Hematopoietic multipotent progenitor cell treated with erythropoietin and hydrocortisone succinate and interleukin-3 and kit ligand, for 17 days (in vitro differentiated cells): ENCODE results near the gene MARCO.
"Not testable (repeated sequence)": the region's sequence is repeated elsewhere in the genome, so short reads cannot be mapped to it uniquely, and the experiment has no call there.

ENCODE experiments used
- DNase-seq: peaks from one replicate; pipeline ENCODE4 v3.0.0-alpha.2; 2015; ENCODE audit warnings: low spot score

Gene MARCO

DNA sequence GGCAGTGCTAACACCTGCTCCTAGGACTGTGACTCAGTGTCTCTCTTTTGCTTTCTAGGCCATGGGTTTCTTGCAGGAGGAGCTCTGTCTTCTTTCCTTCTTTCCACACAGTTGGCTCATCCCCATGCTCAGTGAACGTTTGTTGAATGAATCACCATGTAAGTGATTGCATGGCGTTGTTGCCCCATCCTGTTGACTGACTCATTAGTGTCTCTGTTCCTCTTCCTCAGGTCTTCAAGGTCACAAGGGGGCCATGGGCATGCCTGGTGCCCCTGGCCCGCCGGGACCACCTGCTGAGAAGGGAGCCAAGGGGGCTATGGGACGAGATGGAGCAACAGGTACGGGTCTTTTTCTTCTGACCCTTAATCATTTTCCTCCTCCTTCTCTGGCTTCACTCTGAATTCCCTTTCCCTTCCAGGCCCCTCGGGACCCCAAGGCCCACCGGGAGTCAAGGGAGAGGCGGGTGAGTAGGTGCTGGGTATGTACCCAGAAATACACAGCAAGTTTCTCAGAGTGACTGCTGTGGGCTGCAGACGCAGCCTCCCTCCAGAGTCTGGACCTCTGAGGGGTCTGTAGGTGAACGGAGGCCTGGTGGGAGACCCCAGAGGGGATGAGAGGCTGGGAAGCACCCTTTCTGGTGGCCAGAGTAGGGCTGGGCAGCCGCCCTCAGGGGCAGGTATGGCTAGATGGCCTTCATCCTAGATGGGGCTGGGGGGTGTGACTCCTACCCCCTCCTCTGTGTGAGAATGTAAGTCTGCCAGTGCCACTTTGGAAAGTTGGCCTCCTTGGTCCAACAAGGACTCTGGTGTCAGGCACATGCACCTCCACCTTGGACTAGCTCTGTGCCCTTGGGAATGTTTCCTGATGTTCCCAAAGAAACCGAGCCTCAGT is 32.4 kb downstream of the MARCO start:
- no peak for DNase-seq

DNA sequence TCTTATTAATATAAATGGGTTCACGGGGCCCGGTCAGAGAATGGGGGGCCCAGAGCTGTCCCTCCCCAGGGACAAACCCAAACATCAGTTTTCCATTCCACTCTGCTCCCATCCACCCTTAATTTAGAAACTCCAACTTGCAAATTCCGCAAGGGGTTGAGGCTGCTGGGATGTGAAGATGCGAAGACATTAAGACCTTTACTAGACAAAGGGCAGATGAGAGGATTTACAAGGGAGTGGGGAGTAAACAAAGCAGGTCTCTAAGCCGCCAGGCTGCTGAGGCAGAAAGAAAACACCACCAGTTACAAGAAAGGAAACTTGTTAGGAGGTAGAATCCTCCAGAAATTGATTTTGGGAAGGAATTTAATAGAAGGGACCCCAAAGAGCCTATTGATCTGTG is 33.1 kb downstream of the MARCO start:
- no peak for DNase-seq

DNA sequence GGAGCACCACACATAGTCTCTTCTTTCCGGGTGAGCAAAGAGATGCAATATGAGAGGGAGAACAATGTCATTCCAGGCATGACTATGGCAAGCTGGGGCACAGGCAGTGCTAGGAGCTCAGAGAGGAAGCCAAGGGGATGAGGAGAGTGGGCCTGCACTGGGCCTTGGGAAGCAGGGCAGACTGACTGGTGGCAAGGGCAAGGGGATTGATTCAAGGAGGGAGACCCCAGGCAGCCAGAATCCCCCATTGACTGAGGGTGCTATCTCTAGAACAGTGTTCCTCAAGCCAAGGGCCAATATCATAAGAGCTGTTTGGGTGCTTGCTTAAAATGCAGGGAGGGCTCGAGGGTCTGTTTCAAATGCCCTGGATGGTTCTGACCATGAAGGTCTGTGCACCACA is 36.1 kb downstream of the MARCO start:
- DNase-seq = no peak

DNA sequence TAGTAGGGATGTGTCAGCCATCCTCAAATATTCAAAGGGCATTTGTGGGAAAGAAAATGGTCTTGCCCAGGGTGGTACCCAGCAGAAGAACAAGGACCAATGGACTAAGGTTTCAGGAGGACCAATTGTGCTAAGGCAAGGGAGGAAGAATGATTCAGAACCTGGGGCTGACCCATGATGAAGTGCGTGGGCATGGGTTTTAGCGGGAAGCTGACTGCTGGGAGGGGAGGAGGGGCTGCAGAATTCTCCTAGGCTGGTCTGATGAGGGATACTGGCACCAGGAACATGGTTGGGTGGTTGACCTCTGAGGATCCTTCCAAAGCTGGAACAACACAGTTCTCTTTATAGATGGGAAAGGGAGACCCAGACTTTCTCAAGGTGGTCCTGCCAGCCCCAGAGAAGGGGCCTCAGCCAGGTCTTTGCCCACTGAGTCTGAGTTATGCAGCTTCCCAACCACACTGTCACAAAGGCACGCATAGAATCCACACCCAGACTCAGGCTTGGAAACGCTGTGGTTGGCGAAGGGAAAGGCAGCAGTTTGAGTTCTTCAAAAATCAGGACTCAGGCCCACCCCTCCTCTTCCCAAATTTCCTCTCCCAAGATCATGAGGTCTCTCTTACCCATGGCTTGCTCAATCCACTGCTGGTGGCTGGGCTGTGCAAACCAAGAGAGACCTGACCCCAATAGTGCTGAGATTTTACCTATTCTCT is 37.3 kb downstream of the MARCO start:
- no peak for DNase-seq

DNA sequence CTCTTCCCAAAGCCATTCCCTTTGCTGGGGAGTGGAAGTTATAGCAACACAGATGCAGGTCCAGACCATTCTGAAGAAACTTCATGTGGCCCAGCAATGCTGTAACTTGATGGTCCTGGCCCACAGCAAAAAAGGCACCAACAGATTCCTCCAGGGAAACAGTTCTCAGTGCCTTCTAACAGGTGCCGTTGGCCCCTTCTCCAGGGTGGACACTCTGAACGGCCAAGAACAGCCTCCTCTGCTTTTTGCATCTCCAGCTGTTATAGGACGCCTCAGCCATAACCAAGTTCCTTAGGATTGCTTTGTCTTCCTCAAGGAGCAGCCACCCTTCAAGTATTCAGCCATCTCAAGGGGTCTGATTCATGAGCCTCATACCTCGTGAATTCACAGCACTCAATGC is 38.0 kb downstream of the MARCO start:
- no peak for DNase-seq

DNA sequence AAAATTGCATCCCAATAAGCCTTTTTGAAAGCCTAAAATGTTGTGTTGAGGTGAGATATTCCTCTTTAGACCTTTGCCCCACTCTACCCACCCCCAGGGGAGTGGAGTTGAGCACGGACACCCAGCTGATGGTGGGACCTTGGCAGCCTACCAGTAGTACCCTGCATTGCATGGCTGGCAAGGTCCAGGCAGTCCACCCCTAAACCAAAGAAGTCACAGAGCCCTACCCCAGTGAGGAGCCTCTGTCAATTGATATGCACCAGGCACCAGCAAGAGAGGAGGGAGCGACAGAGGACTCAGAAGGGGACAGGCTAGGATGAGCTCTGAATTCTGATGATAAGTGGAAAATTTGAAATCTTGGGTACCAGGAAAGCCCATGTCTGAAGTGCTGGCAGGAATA is 38.6 kb downstream of the MARCO start:
- no peak for DNase-seq

DNA sequence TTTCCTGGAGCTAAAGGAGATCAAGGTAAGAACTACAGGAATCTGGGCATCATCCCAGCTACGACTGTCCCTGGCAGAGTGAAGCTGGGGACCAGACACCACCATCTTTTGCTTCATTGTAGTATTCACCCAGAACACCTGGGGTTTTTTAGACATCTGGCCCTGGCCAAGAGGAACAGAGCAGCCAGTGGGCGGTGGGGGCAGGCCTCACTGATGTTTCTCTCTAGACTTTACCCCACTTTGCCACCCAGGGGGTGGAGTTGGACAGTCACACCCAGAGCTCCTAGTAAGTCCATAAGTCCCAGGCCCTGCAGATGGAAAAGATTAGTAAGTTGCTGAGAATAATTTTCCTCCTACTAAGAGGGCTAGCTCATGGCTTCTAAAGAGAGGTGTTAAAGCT is 39.6 kb downstream of the MARCO start:
- DNase-seq = no peak

DNA sequence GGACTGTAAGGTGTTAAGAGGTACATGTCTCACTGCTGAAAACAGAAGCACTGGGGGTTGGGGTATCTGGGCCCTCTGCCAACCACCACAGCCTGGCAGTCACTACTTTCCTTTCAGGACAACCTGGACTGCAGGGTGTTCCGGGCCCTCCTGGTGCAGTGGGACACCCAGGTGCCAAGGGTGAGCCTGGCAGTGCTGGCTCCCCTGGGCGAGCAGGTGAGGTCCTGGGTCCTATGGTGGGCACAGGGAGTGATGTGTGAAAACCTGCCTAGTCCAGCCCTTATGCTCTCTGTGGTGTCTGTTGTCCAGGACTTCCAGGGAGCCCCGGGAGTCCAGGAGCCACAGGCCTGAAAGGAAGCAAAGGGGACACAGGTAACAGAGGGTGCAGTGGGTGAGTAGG is 40.0 kb downstream of the MARCO start:
- no peak for DNase-seq

DNA sequence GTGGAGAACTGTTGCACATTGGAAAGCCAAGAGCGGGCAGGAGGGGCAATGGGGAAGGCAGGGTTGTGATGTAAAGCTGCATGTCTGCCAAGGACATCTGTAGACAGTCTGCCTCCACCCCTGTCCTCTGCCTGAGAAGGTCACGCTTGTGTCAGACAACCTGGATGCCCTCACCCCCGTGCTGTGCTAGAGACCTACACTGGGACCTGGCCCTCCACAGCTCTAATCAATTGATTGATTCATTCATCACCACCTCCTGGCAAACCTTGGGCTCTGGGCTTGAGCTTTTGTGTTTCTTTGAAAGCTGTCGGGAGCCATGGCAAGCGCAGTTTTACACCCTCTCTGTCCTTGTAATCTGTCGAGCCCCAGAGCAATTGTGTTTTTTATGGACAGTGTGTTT is 41.1 kb downstream of the MARCO start:
- DNase-seq = no peak

DNA sequence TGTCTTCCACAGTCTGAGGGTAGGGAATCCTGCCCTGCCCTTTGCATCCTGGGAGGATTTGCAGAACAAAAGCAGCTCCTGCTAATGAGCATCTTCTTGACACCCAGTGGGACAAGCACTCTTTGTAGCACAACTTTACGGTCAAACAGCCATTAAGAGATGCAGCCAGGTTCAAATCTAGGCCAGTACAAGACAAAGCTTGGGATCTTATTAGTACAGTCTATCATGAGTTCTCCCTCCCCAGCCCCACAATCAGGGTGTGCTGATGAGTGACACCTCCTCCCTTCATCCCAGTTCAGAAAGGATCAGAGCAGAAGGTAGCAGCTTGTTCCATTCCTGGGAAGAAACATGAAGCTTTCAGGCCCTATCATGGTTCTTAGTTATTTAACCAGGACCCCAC is 41.9 kb downstream of the MARCO start:
- DNase-seq = no peak

DNA sequence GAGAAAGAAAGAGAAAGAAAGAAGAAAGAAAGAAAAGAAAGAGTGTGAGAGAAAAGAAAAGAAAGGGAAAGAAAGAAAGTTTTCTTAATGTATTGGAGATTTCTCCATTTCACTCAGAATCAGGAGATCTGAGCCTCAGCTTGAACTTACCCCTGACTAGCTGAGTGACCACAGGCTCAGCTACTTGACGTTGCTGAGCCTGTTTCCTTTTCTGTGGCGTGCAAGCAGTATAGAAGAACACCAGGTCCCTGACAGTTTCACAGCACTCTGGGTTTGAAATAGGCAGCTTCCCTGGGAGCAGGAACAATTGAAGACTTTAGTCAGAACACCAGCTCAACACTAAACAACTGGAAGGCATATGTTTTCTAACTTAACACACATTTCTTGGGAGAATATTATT is 44.7 kb downstream of the MARCO start:
- DNase-seq = no peak

DNA sequence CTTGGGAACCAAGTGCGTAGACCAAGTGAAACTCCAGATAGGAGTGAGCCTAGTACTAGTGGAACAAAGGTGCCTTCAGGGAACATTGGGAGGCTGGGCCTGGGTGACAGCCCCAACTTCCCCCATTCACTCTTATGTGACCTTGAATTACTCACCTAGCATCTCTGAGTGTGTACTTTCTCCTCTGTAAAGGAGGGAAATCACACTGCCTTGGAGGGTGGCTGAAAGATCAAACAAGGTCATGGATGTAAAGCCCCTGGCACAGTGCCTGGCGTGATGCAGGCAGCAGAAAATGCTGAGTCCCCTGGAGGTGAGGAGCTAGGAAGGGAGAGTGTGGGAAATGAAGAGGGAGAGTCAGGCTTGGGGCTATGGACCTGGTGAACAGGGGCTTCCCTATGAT is 45.9 kb downstream of the MARCO start:
- no peak for DNase-seq

DNA sequence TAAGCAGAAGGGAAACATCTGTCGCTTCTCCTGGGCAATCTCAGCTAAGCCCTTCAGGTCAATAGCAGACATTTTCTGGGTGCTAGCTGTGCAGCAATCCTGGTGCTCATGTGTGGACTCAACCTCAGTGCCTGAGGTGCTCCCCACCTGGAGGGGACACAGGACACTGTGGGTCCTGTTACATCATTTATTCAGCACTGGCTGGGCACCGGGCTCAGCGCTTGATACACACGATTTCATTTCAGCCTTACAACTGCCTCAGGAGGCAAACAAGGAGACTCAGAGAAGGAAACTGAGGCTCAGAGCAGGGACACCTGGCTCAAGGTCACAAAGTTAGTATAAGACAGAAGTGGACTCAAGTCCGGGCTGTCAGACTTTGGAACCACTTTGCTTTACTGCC is 46.7 kb downstream of the MARCO start:
- no peak for DNase-seq

DNA sequence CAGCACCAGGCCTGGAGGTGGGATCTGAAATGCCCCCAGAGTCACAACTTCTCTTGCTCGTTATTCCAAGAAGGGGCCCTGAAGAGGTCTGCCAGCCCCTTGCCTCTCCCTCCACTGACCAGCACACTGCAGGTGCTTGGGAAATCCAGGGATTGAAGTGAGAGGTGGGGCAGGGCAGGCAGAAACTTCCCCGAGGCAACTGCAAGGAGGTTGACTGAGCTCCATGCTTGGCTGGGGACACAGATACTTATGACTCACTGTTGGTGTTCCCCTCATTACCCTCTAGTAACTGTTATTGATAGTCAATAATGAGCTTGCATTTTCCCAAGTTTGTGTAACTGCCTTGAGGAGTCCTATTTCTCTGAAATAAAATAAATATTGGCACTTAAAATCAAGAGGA is 47.5 kb downstream of the MARCO start:
- DNase-seq = no peak

DNA sequence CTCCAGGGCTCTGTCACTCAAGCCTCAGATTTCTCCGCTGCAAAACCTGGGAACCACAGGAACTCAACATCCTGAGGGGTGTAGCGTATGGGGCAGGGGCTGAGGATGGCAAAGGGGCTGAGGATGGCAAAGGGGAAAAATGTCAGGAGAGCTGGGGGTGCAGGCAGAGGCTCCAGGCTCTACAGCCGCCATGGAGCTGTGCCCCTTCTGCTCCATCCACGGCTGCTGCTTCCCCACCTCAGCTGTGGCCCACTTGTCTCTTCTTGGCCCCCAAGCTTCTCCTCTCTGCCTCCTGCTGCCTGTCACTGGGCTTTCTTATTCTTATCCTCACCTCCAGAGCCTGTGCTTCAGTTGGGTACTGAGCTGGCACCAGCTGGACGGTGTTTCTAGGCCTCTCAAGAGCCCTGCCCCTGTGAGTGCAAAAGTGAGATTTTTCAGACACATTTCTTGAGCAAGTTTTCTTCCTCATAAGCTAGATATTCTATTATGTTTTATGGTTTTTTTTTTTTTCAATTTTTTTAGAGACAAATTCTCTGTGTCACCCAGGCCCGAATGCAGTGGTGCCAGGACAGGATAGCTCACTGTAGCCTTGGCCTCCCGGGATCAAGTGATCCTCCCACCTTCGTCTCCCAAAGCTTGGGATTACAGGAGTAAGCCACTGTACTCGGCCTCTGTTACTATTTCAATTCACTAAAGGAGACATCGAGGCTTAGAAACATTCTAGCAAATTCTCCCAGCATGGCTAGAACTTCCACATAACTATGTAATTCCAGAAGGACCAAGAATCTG is 49.0 kb downstream of the MARCO start:
- DNase-seq = no peak

DNA sequence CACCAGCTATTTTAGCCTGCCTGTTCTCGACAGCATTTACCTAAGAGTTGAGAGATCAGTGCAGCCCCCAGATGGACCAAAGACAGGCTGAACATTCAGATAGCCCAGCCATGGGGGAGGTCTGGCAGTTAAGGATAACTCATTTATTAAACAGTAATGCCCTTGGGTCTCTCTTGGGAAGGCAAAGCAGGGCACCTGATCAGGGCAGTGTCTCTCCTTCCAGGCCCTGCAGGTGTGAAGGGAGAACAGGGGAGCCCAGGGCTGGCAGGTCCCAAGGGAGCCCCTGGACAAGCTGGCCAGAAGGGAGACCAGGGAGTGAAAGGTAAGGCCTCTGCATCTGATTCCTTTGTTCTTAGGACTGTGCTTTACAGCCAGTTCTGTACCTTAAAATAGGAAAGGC is 49.6 kb downstream of the MARCO start:
- no peak for DNase-seq

DNA sequence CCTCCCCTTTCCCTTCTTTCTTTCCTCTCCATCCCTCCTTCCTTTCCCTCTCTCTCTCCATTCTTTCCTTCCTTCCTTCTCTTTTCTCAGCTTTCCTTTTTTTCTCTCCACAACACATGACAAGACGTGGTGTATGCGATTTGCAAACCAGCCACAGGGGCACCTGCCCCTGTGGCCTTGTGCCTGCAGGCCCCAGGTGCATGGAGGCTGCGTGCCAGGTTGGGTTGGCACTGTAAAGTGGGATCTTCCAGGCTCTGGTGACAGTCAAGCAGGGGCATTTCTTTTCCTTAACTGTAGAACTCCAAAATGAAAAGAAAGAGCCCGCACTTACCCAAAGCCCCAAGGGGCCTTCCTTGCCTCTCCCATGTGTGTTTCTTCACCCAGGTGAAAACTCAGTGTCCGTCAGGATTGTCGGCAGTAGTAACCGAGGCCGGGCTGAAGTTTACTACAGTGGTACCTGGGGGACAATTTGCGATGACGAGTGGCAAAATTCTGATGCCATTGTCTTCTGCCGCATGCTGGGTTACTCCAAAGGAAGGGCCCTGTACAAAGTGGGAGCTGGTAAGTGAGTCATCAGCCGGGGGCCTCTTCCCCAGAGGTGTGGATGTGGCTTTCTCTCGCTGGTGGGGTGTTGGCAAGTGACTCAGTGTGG is 50.9 kb downstream of the MARCO start:
- no peak for DNase-seq

DNA sequence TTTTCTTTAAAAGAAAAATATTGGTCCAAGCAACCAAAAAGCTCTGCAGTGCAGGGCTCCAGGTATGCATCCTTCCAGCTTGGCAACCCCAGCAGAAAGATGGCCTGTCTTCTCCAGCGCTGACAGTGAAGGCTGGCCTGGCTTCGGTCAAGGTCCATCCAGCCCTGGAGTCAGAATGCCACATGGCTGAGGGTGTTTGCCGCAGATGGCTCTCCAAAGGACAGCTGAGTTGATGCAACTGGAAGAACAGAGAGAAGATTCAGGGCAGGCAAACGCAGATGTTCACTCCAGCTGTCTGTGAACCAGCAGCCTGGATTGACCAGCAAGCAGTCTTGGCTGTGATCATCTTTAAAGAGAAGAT is 51.4 kb downstream of the MARCO start:
- no peak for DNase-seq

DNA sequence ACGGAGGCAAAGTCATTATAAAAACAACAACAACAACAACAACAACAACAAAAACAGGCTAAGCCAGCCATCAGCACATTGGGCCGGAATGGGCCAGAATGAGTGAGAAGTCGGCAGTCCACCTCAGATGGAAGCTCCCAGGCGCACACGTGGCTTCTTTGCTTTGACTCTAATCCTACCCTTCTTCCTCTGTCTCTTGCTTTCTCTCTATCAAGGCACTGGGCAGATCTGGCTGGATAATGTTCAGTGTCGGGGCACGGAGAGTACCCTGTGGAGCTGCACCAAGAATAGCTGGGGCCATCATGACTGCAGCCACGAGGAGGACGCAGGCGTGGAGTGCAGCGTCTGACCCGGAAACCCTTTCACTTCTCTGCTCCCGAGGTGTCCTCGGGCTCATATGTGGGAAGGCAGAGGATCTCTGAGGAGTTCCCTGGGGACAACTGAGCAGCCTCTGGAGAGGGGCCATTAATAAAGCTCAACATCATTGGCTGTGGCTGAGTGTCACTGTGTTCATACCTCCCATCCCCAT is 52.2 kb downstream of the MARCO start:
- DNase-seq = no peak

DNA sequence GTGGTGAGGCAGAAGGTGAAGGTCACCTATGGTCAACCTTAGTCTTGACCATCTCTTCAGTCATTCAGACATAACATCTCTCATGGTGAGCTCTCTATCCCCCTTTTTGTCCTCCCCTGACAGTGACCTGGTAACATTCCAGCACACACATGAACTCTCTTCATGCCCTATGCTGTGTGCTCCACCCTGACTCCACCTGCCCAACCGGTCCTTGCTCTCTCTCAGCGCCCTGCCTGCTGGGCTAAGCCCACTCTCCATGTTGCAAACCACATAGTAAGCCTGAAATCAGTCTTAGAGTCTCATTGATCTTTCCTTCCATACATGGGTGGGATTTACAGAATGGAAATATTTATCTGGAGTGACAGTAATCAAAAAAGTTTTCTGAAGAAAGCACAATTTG is 52.8 kb downstream of the MARCO start:
- DNase-seq = no peak

DNA sequence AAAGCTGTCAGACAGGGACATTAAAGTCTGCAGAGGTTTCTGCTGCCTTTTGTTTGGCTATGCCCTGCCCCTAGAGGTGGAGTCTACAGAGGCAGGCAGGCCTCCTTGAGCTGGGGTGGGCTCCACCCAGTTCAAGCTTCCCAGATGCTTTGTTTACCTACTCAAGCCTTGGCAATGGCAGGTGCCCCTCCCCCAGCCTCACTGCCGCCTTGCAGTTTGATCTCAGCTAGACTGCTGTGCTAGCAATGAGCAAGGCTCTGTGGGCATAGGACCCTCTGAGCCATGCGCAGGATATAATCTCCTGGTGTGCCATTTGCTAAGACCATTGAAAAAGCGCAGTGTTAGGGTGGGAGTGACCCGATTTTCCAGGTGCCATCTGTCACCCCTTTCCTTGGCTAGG is 61.9 kb downstream of the MARCO start:
- DNase-seq = not testable (repeated sequence)

DNA sequence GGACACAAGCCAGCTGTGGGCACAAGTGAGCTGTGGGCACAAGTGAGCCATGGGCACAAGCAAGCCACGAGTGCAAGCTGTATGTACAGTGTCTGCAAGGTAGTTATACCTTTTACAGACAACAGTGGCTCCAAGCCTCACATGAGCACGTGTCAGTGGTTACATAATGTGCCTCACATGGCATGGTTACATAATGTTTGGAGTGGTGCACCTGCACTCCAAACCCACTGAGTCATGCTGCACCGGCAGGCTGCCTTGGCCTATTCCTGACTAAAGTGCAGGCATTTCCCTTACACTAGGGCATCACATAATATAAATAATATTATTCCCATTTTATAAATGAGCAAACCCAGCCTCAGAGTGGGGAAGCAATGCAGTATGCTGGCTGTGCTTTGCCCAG is 62.6 kb downstream of the MARCO start:
- DNase-seq = no peak
